PFSK-1 (cell line): ENCODE data around the gene CACNB2.

Experiments
- FOXP2 ChIP-seq: optimal IDR thresholded peaks from 2 replicates; pipeline ENCODE3; 2011; ENCODE audit warnings: borderline replicate concordance, control low read depth, inconsistent platforms; ENCODE audit not compliant: insufficient read depth; ENCODE audit errors: extremely low read length, extremely low read depth
- POLR2AphosphoS5 ChIP-seq: IDR thresholded peaks from 2 replicates; pipeline ENCODE4 v1.6.1; 2012; ENCODE audit warnings: low read depth, mild to moderate bottlenecking, control low read depth, low read length, moderate library complexity
- REST ChIP-seq, 2 experiments: IDR thresholded peaks; 2 replicates each; pipeline versions ENCODE4 v1.6.1 to v1.8.0; 2011 to 2012; ENCODE audit warnings: low read depth in 2 of 2, low read length in 2 of 2, control low read depth in 1 of 2, inconsistent platforms in 1 of 2, mild to moderate bottlenecking in 1 of 2, moderate library complexity in 1 of 2; ENCODE audit not compliant: insufficient read depth in 1 of 2
- SIN3A ChIP-seq: IDR thresholded peaks from 2 replicates; pipeline ENCODE4 v1.6.1; 2012; ENCODE audit warnings: mild to moderate bottlenecking, low read length, moderate library complexity, borderline replicate concordance; ENCODE audit not compliant: insufficient read depth
- TAF1 ChIP-seq: IDR thresholded peaks from 2 replicates; pipeline ENCODE4 v1.6.1; 2012; ENCODE audit warnings: low read length, control low read depth, borderline replicate concordance; ENCODE audit not compliant: insufficient read depth

CACNB2 gene

GRCh38 chr10:18571076-18571475, 430.9 kb downstream of the CACNB2 start:
- TF ChIP-seq REST (IDR thresholded peaks at IDR 0.05; ENCODE audit: insufficient read depth in 1 of 2, low read depth in 2 of 2, low read length in 2 of 2) (no peak), TAF1 (no peak), SIN3A (no peak), POLR2AphosphoS5 (no peak)

- TF ChIP-seq SIN3A, result no peak
Measured at GRCh38 chr10:18571780-18572179, 431.6 kb downstream of the CACNB2 start.

GRCh38 chr10:18572959-18573561, 432.8 kb downstream of the CACNB2 start:
- no peak for TF ChIP-seq POLR2AphosphoS5
- TF ChIP-seq REST (IDR thresholded peaks at IDR 0.05; ENCODE audit: insufficient read depth in 1 of 2, low read depth in 2 of 2, low read length in 2 of 2), result no peak

- TF ChIP-seq POLR2AphosphoS5, result no peak
- no peak for TF ChIP-seq TAF1
- no peak for TF ChIP-seq FOXP2
- no peak for TF ChIP-seq SIN3A
- no peak for TF ChIP-seq REST (IDR thresholded peaks at IDR 0.05; ENCODE audit: insufficient read depth in 1 of 2, low read depth in 2 of 2, low read length in 2 of 2)
Measured at GRCh38 chr10:18576586-18576985, 436.4 kb downstream of the CACNB2 start.

- no peak for TF ChIP-seq FOXP2
- no peak for TF ChIP-seq SIN3A
- no peak for TF ChIP-seq TAF1
- no peak for TF ChIP-seq REST (IDR thresholded peaks at IDR 0.05; ENCODE audit: insufficient read depth in 1 of 2, low read depth in 2 of 2, low read length in 2 of 2)
- TF ChIP-seq POLR2AphosphoS5, result no peak
Measured at GRCh38 chr10:18577823-18578685, 437.8 kb downstream of the CACNB2 start.
